ENCODE measurements around the gene EXOC3L2.

Gene EXOC3L2

DNA sequence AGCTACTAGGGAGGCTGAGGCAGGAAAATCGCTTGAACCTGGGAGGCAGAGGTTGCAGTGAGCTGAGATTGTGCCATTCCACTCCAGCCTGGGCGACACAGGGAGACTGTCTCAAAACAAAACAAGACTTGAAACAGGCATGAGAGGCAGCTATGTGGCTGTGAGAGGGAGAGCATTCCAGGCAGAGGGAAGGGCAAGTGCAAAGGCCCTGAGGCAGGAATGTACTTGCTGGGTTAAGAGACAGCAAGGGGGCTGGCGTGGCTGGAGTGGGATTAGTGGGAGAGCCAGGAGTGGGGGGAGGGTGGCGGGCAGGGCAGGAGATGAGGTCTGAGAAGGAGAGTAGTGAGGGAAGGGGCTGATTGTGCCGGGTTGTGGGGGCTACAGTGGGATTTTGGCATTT is 21.3 kb downstream of the EXOC3L2 start:
- no peak for DNase-seq (ENCODE audit: low read depth in 2 of 2, low spot score in 1 of 2)

DNA sequence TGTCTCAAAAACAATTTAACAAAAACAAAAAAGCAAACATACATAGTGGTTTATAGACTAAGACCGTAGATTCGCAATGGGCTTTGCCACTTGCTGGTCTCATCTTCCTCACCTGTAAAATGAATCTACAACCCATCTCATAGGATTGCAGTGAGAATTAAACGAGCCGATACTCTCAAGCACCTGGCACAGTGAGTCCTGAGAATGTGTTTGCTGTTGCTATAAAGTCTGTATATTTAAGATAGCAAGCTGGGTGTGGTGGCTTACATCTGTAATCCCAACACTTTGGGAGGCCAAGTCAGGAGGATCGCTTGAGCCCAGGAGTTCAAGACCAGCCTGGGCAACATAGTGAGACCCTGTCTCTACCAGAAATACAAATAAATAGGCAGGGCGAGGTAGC is 22.5 kb downstream of the EXOC3L2 start:
- no peak for DNase-seq (ENCODE audit: low read depth in 2 of 2, low spot score in 1 of 2)

DNA sequence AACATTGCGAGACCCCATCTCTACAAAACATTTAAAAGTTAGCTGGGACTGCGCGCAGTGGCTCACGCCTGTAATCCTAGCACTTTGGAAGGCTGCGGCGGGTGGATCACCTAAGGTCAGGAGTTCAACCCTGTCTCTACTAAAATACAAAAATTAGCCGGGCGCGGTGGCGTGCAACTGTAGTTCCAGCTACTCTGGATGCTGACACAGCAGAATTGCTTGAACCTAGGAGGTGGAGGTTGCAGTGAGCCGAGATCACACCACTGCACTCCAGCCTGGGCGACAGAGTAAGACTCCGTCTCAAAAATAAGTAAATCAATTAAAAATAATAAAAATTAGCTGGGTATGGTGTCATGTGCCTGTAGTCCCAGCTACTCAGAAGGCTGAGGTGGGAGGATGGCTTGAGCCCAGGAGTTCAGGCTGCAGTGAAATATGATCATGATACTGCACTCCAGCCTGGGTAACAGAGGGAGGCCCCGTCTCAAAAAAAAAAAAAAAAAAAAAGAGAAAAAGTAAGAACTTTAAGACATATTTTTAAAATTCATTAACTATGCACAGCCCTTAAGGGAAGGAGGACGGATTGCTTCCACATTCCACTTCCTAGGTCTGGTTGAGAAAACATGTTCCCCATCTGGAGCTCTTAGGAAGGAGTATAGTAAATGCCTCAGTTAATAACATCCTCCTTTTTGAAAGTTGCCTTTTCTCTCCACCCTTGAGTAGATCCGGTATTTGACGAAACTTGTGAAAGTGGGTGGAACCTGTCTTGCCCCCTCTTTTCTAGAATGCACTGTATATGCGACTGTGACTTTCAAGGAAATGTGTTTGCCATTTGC is 26.1 kb downstream of the EXOC3L2 start:
- no peak for DNase-seq (ENCODE audit: low read depth in 2 of 2, low spot score in 1 of 2)

DNA sequence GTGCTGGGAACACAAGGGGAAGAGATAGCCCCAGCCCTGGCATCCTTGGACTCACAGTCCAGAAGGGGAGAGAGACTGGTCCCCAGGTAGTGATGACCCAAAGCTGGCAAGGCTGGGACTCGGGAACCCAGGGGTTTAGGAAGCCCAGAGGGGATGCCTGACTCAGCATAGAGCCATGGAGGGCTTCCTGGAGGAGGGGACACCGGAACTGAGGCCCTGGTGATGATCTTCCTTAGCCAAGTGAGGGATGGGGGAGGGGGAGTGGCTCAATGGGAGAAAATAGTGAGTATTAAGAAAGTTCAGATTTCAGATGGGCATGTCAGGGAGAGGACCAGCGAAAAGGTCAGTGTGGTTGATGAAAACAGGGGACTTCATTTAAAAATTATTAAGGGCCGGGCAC is 26.8 kb downstream of the EXOC3L2 start:
- DNase-seq (ENCODE audit: low read depth in 2 of 2, low spot score in 1 of 2) = no peak

DNA sequence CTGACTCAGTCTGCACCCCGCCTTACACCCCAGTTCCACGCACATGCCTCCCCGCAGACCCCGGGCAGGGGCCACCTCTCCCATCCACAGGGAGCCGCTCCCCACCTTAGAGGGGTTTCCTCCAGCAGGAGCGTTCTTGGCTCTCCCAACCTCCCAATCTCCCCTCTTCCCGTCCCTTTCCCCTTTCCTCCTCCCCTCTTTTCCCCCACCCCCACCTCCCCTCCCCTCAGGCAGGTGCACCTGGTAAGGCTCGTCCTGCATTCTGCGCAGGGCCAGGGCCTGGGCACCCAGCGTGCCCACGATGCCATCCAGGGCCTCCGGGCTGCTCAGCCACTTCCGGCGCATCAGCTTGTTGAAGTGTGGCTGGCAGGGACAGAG is 27.3 kb downstream of the EXOC3L2 start:
- no peak for DNase-seq (ENCODE audit: low read depth in 2 of 2, low spot score in 1 of 2)

DNA sequence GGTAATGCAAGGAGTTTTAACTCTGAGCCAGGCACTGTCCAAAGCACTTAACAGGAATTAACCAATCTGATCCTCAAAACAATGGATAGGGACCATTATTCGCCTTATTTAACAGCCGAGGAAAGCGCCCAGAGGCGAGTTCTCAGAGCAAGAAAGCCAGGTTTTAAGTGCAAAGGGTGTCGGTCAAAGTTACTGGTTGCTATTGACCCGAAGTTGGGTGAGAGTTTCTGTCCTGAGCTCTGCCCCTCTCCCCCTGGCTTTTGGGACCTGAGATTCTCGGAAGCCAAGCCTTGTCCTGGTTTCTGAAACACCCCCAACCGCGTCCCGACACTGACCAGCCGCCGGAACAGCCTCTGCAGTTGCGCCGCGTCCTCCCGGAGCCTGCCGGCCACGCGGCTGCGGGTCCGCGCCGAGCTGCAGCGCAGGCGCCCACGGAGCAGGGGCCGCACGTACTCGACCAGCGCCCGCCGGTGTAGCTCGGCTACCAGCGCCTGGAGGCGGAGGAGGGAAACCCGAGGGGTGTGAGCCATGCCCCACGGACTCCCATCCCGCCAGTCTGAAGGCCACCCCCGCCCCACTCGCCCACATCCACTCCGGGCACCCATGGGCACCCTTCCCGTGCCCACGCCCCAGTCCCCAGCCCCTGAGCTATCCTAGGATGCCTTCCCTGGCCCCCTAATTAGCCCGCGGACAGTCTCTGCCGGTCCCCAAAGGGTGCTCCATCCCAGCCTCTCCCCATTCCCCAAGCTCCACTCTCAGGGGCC is 27.8 kb downstream of the EXOC3L2 start:
- no peak for DNase-seq (ENCODE audit: low read depth in 2 of 2, low spot score in 1 of 2)

DNA sequence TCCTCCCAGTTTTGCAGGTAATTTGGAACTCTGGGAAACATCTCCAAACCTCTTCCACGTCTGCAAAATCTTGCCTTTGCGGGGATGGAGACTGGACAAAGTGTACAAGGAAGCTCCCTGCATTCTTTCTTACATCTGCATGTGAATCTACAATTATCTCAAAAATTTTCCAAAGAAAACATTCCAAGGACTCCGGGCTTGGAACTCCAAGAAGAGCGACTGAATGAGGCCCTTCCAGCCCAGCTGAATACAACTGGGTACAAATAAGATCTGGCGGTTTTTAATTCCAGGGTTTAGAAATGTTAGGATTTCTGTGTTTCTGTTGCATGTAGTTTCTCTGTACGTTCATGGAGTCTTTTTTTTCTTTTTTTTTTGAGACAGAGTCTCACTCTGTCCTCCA is 28.5 kb downstream of the EXOC3L2 start:
- no peak for DNase-seq (ENCODE audit: low read depth in 2 of 2, low spot score in 1 of 2)

DNA sequence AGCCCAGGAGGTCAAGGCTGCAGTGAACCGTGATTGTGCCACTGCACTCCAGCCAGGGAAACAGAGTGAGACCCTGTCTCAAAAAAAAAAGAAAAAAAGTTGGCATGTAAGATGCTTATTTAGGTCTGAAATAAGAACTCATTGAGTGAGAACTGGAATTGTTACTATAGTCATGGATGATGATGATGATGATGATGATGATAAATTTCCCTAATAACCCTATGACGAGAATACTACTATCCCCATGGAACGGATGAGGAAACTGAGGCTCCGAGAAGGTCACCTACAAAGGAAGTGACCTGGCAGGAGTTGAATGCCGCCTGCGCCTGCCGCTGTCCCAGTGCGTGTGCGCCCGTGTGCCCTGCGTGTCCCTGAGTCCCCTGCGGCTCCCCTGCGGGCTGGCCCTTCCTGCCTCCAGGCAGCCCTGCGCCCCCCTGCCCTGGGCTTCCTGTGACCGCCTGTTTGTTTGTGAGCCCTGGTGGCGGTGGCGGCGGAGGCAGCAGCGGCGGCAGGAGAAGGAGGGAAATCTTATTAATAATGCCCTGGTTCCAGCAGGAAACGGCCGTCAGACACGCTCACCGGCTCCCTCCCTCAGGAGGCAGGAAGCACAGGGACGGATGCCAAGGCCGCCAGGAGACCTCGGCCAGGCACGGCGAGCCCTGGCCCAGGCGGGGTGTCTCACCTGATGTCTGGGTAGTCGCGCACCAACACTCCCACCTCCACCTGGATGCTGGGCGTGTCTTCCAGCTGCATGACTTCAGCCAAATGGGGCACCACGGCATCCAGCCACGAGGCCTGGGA is 29.6 kb downstream of the EXOC3L2 start:
- no peak for DNase-seq (ENCODE audit: low read depth in 2 of 2, low spot score in 1 of 2)

DNA sequence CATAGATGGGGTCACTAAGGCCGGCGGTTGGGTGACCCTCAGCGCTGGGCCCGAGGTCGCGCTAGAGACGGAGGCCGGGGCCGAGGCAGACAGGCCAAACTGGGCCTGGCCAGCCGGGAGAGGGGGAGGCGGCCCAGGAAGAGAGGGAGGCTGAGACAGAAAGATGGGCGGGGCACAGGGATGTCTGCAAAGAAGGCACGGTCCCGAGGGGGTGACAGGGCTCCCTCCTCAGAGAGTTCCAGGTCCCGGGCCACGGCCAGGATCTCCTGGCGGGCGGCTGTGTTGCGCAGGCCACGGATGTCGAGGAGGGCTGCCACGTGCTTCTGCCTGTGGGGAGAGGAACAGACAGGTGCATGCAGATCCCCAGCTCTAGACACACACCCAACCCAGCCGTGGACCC is 32.2 kb downstream of the EXOC3L2 start:
- DNase-seq (ENCODE audit: low read depth in 2 of 2, low spot score in 1 of 2) = no peak

DNA sequence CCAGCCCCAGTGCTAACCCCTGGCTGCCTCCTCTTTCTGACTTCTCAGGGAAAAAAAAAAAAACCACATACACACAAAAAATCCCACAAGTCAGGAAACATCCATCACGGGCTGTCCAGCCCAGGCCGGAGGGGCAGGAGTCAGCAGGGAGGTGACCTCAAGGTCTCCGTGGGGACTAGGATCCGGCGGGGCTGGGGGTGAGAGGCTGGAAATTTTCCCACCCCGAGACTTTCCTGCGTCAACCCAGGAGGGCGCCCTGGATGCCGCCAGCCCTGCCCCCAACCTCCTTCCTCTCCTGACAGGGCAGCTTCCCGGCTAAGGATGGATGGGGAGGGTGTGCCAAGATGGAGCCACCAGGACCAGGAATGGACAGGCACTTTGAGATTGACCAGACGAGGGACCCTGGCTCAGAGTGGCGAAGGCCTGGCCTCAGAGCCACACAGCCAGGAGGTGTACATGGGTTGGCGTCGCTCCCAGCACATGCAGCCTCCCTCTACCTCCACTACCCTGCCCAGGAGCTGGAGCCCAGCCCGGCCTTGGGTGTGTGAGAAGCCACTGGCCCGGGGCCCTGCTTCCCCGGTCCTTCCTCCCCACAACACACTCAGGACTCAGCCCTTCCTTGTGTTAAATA is 33.3 kb downstream of the EXOC3L2 start:
- no peak for DNase-seq (ENCODE audit: low read depth in 2 of 2, low spot score in 1 of 2)

DNA sequence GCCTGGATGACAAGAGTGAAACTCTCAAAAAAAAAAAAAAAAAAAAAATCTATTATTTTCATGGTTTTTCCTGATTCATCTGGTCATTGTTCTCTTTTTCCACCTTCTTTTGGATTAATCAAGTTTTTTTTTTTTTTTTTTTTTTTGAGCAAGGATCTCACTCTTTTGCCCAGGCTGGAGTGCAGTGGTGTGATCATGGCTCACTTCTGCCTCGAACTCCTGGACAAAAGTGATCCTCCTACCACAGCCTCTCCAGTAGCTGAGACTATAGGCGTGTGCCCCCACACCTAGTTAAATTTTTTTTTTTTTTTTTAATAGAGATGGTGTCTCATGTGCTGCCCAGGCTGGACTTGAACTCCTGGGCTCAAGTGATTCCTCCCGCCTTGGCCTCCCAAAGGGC is 38.9 kb downstream of the EXOC3L2 start:
- no peak for DNase-seq (ENCODE audit: low read depth in 2 of 2, low spot score in 1 of 2)

DNA sequence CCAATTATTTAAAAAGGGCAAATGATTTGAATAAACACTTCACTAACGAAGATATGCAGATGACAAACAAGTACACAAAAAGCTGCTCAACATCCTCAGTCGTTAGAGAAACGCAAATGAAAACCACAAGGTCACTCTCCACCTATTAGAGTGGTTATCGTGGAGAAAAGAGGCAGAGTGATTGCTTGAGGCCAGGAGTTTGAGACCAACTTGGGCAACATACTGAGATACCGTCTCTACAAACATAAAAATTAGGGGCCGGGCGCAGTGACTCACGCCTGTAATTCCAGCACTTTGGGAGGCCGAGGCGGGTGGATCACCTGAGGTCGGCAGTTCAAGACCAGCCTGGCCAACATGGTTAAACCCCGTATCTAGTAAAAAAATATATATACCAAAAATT is 39.4 kb downstream of the EXOC3L2 start:
- no peak for DNase-seq (ENCODE audit: low read depth in 2 of 2, low spot score in 1 of 2)

DNA sequence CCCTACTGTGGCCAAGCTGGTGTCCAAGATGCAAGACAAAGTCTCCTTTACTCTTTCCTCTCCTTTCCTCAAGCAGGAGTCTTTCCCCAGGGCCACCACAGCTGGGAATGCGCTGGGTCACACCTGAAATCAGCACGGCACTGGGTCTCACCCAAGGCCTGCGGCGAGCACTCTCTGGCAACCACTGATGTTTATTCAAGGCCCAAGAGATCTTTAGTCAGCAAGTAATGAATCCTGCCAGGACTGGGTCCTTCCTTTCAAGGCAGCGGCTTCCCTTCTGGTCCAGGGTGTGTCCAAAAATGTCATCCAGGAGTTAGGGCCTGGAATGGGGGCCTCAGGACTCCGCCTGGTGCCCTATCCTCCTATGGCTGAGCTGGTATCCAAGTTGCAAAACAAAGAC is 42.6 kb downstream of the EXOC3L2 start:
- DNase-seq (ENCODE audit: low read depth in 2 of 2, low spot score in 1 of 2) = no peak

DNA sequence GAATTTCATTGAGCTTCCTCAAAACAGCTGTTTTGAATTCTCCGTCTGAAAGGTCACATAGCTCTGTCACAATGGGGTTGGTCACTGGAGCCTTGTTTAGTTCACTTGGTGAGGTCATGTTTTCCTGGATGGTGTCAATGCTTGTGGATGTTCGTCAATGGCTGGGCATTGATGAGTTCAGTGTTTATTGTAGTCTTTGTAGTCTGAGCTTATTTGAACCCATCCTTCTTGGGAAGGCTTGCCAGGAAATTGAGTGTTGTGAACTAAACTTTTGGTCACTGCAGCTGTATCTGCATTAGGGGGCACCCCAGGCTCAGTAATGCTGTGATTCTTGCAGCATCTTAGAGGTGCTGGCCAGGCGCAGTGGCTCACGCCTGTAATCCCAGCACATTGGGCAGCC is 44.6 kb downstream of the EXOC3L2 start:
- no peak for DNase-seq (ENCODE audit: low read depth in 2 of 2, low spot score in 1 of 2)

DNA sequence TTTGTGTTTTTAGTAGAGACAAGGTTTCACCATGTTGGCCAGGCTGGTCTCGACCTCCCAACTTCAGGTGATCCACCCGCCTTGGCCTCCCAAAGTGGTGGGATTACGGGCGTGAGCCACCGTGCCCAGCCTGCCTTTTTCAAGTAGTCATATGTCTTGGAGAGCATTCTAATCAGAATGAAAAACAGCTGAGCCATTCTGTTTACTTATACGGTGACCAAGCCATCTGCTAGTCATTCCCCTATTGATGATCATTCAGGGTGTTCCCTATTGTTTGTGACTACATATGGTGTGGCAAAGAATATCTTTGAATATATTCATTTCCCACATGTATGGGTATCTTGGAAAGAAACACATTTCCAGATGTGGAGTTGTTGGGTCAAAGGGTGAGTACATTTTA is 49.4 kb downstream of the EXOC3L2 start:
- DNase-seq (ENCODE audit: low read depth in 2 of 2, low spot score in 1 of 2) = no peak

DNA sequence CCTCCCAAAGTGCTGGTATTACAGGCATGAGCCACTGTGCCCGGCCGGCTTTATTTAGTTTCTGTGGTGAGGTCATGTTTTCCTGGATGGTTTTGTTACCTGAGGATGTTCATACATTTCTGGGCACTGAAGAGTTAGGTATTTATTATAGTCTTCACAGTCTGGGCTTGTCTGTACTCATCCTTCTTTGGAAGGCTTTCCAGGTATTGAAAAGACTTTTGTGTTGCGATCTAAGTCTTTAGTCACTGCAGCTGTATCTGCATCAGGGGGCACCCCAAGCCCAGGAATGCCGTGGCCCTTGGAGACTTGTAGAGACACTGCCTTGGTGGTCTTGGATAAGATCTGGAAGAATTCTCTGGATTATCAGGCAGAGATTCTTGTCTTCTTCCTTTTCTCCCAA is 53.8 kb downstream of the EXOC3L2 start:
- DNase-seq (ENCODE audit: low read depth in 2 of 2, low spot score in 1 of 2) = no peak

DNA sequence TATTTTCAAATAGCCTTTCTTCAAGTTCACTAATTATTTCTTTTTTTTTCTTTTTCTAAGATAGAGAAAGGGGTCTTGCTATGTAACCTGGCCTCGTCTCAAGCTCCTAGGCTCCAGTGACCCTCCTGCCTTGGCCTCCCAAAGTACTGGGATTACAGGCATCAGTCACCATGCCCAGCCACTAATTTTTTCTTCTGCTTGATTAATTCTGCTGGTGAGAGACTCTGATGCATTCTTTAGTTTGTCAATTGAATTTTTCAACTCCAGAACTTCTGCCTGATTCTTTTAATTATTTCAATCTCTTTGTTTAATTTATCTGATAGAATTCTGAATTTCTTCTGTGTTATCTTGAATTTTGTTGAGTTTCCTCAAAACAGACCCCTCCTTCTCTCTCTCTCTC is 55.2 kb downstream of the EXOC3L2 start:
- no peak for DNase-seq (ENCODE audit: low read depth in 2 of 2, low spot score in 1 of 2)

DNA sequence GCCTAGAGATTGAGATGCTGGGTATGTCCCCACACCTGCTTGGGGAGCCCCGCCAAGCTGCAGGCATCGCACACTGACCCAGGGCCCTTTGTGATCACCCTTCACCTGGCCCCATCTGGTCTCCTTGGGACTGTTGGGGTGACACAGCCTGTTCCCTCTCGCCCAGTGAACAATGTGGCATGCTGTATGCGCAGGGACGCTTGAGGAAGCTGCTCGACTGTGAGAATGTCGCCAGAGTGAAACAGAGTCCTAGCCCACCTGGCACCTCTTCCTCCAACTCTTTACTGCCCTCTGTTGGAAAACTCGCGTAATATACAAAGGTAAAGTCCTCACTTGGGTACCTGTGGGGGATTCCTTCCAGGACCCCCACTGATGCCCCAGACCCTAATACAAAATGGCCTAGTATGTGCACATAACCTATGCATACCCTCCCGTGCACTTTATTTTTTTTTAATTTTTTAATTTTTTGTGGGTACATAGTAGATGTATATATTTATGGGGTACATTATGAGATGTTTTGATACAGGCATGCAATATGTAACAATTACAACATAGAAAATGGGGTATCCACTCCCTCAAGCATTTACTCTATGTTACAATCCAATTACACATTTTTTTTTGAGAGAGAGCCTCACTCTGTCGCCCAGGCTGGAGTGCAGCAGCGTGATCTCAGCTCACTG is 57.6 kb downstream of the EXOC3L2 start:
- DNase-seq (ENCODE audit: low read depth in 2 of 2, low spot score in 1 of 2) = no peak

DNA sequence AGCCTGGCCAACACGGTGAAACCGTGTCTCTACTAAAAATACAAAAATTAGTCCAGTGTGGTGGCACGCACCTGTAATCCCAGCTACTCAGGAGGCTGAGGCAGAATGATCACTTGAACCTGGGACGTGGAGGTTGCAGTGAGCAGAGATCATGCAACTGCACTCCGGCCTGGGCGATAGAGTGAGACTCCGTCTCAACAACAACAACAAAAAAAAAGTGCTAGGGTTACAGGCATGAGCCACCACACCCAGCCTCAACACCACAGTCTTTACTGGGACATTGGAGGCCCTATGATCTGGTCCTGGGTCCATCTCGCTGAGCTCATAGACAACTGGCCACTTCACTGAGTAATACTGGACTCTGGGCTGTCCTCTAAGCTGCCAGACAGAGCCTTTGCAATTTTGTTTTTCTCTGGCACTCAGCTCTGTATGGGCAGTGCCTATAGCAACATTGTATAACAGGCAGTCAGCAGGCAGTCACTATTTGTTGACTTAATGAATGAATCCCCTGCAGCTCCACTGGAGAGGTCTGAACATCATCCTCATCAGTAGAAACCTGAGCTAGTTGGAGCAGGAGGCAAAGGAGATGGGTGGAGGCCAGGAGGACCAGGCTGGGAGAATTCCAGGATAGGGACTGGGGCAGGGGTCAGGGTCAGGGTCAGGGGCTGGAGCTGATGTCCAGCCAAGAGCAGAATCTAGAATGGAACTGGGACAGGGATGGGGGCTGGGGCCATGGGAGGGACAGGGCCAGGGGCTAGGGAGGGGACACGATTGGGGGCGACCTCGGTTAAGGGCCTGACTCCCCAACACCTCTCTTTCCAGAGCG is 58.5 kb downstream of the EXOC3L2 start:
- no peak for DNase-seq (ENCODE audit: low read depth in 2 of 2, low spot score in 1 of 2)

DNA sequence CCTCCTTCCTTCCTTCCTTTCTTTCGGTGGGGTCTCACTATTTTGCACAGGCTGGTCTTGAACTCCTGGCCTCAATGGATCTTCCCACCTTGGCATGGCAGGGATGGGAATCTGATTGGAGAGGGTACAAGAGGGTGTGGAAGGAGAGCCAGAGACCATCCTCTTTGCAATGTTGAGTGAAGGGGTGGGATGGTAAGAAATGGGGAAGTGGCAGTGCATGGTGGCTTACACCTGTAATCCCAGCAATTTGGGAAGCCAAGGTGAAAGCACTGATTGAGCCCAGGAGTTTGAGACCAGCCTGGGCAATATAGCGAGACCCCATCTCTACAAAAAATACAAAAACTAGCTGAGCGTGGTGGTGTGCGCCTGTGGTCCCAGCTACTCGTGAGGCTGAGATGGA is 61.1 kb downstream of the EXOC3L2 start:
- DNase-seq (ENCODE audit: low read depth in 2 of 2, low spot score in 1 of 2) = no peak

All from stimulated activated CD8-positive, alpha-beta memory T cell treated with anti-CD3 and anti-CD28 coated beads, Interleukin-4, amount 100 ng/mL, for 4 hours (primary cell).